ENCODE data around the gene PAM. TPM values are rescaled to one million over a fixed set of nuclear protein-coding genes. Genes with fewer than 3 reads are reported as not detected.
A peak's percentile ranks its signal among the peaks of the same experiment; 100 is the strongest.

PAM gene
- total RNA-seq, 1 donor from 2014 or later: 135 TPM

- no peak for DNase-seq (ENCODE audit: extremely low spot score, unreplicated experiment)
- no peaks in the 10 kb centered on the region for H3K27me3 Mint-ChIP-seq
- no peaks in the 10 kb centered on the region for H3K9me3 Mint-ChIP-seq
- TF ChIP-seq, protein P1, sequence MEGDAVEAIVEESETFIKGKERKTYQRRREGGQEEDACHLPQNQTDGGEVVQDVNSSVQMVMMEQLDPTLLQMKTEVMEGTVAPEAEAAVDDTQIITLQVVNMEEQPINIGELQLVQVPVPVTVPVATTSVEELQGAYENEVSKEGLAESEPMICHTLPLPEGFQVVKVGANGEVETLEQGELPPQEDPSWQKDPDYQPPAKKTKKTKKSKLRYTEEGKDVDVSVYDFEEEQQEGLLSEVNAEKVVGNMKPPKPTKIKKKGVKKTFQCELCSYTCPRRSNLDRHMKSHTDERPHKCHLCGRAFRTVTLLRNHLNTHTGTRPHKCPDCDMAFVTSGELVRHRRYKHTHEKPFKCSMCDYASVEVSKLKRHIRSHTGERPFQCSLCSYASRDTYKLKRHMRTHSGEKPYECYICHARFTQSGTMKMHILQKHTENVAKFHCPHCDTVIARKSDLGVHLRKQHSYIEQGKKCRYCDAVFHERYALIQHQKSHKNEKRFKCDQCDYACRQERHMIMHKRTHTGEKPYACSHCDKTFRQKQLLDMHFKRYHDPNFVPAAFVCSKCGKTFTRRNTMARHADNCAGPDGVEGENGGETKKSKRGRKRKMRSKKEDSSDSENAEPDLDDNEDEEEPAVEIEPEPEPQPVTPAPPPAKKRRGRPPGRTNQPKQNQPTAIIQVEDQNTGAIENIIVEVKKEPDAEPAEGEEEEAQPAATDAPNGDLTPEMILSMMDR (conservative IDR thresholded peaks at IDR 0.05): peak; percentile 42
- peaks cover 30% of the 10 kb centered on the region for H3K4me1 Mint-ChIP-seq (ENCODE audit: unreplicated experiment)
- no peak overlapping the region for H3K27ac Mint-ChIP-seq
- no peak overlapping the region for H3K4me3 Mint-ChIP-seq
- no peaks in the 10 kb centered on the region for H3K36me3 Mint-ChIP-seq
Measured at GRCh38 chr5:102792705-102793104, 37.6 kb downstream of the PAM start.

- Mint-ChIP-seq H3K27me3 (no peaks in the 10 kb centered on the region), H3K4me3 (no peak overlapping the region), H3K27ac (no peak overlapping the region), H3K9me3 (no peaks in the 10 kb centered on the region), H3K36me3 (no peaks in the 10 kb centered on the region), H3K4me1 (ENCODE audit: unreplicated experiment) (peaks cover 30% of the 10 kb centered on the region)
- no peak for DNase-seq (ENCODE audit: extremely low spot score, unreplicated experiment)
- TF ChIP-seq, protein P1 (conservative IDR thresholded peaks at IDR 0.05): no peak
Measured at GRCh38 chr5:102794047-102794446, 38.9 kb downstream of the PAM start.

- Mint-ChIP-seq H3K9me3 (no peaks in the 10 kb centered on the region), H3K4me1 (ENCODE audit: unreplicated experiment) (peaks cover 28% of the 10 kb centered on the region), H3K36me3 (no peaks in the 10 kb centered on the region), H3K27ac (no peak overlapping the region), H3K27me3 (no peaks in the 10 kb centered on the region), H3K4me3 (no peak overlapping the region)
- TF ChIP-seq, protein P1 (conservative IDR thresholded peaks at IDR 0.05): no peak
- DNase-seq (ENCODE audit: extremely low spot score, unreplicated experiment): no peak
Measured at GRCh38 chr5:102794677-102795331, 39.7 kb downstream of the PAM start.

GRCh38 chr5:102795526-102795925, 40.4 kb downstream of the PAM start:
- DNase-seq (ENCODE audit: extremely low spot score, unreplicated experiment): no peak
- TF ChIP-seq, protein P1 (conservative IDR thresholded peaks at IDR 0.05): no peak
- H3K27ac Mint-ChIP-seq: no peak overlapping the region
- H3K9me3 Mint-ChIP-seq: no peaks in the 10 kb centered on the region
- H3K4me1 Mint-ChIP-seq (ENCODE audit: unreplicated experiment): peaks cover 35% of the 10 kb centered on the region
- no peak overlapping the region for H3K4me3 Mint-ChIP-seq
- no peaks in the 10 kb centered on the region for H3K36me3 Mint-ChIP-seq
- H3K27me3 Mint-ChIP-seq: no peaks in the 10 kb centered on the region

DNA sequence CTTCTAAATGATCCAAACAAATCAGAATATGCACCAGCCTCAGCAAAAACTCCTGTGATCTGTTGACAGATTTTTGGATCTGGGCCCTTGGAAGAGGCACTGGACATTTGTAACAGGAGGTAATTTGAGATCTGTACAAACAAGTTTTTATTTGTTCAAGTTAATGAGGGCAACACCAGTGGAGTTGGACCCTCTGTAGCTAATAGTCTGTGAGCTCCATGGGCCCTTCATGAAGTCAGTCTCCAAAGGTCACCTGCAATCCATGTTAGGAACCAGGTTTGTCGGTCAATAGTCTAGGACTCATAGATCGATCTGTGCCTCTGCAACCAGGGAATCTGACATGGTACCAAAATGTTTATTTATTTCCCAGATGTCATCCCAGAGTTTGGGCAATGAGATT, 40.9 kb downstream of the PAM start:
- no peak overlapping the region for H3K4me3 Mint-ChIP-seq
- DNase-seq (ENCODE audit: extremely low spot score, unreplicated experiment): no peak
- H3K36me3 Mint-ChIP-seq: no peaks in the 10 kb centered on the region
- H3K4me1 Mint-ChIP-seq (ENCODE audit: unreplicated experiment): peaks cover 38% of the 10 kb centered on the region
- no peaks in the 10 kb centered on the region for H3K27me3 Mint-ChIP-seq
- TF ChIP-seq, protein P1 (conservative IDR thresholded peaks at IDR 0.05): no peak
- H3K9me3 Mint-ChIP-seq: no peaks in the 10 kb centered on the region
- H3K27ac Mint-ChIP-seq: no peak overlapping the region
